Measurements from ENCODE around the gene ZC3H10. TPM values are rescaled to one million over a fixed set of nuclear protein-coding genes. Genes with fewer than 3 reads are reported as not detected.
A peak's percentile ranks its signal among the peaks of the same experiment; 100 is the strongest.

The ZC3H10 gene
- total and polyA plus RNA-seq, 5 donors from 2014 or later, result 1.7 to 11.0 (median 3.0) TPM

- Histone ChIP-seq H3K4me3 (ENCODE audit: low read depth, low read length) (no peak overlapping the region), H3K27me3 (ENCODE audit: control insufficient read depth, insufficient read depth, low read length) (no peaks in the 10 kb centered on the region), H3K4me1 (ENCODE audit: control insufficient read depth, insufficient read depth, low read length, poor library complexity, severe bottlenecking) (peaks cover 14% of the 10 kb centered on the region), H3K36me3 (ENCODE audit: control insufficient read depth, insufficient read depth, low read length) (peaks cover 51% of the 10 kb centered on the region), H3K9me3 (ENCODE audit: control insufficient read depth in 2 of 2, low read length in 2 of 2) (no peaks in the 10 kb centered on the region), H3K27ac (ENCODE audit: insufficient read depth, low read length, poor library complexity, severe bottlenecking) (no peak overlapping the region)
- Mint-ChIP-seq H3K27me3 (no peaks in the 10 kb centered on the region), H3K36me3 (peaks cover 35% of the 10 kb centered on the region), H3K4me1 (peaks cover 3 to 33% (median 23%) of the 10 kb centered on the region in 4 donors), H3K4me3 (no peak overlapping the region), H3K9me3 (no peaks in the 10 kb centered on the region), H3K27ac (peak overlapping the region in 1 of 3 donors; percentile 56)
- ATAC-seq (ENCODE audit: low read depth in 2 of 2) (no peak), DNase-seq (no peak)
Observed at GRCh38 chr12:56145217-56145616, 27.2 kb downstream of the ZC3H10 start.

- Mint-ChIP-seq H3K27ac (peak overlapping the region in 1 of 3 donors; percentile 26), H3K4me3 (peak overlapping the region in 2 of 4 donors; percentile 49 to 90), H3K9me3 (no peaks in the 10 kb centered on the region), H3K27me3 (no peaks in the 10 kb centered on the region), H3K36me3 (peaks cover 26% of the 10 kb centered on the region), H3K4me1 (peaks cover 9 to 38% (median 29%) of the 10 kb centered on the region in 4 donors)
- Histone ChIP-seq H3K36me3 (ENCODE audit: control insufficient read depth, insufficient read depth, low read length) (peaks cover 37% of the 10 kb centered on the region), H3K4me3 (ENCODE audit: low read depth, low read length) (no peak overlapping the region), H3K27me3 (ENCODE audit: control insufficient read depth, insufficient read depth, low read length) (no peaks in the 10 kb centered on the region), H3K27ac (ENCODE audit: insufficient read depth, low read length, poor library complexity, severe bottlenecking) (peak overlapping the region; percentile 35), H3K9me3 (ENCODE audit: control insufficient read depth in 2 of 2, low read length in 2 of 2) (no peaks in the 10 kb centered on the region), H3K4me1 (ENCODE audit: control insufficient read depth, insufficient read depth, low read length, poor library complexity, severe bottlenecking) (peaks cover 27% of the 10 kb centered on the region)
- DNase-seq, result no peak
- no peak for ATAC-seq (ENCODE audit: low read depth in 2 of 2)
Observed at GRCh38 chr12:56146492-56147460, 28.7 kb downstream of the ZC3H10 start.

GRCh38 chr12:56150563-56150962 lies 32.5 kb downstream of the ZC3H10 start:
- DNase-seq, result no peak
- peak overlapping the region; percentile 84 to 95 (median 93) for H3K4me3 Mint-ChIP-seq
- H3K27me3 Mint-ChIP-seq, result peaks cover 4% of the 10 kb centered on the region
- Histone ChIP-seq H3K9me3 (ENCODE audit: control insufficient read depth in 2 of 2, low read length in 2 of 2) (no peaks in the 10 kb centered on the region), H3K27me3 (ENCODE audit: control insufficient read depth, insufficient read depth, low read length) (no peaks in the 10 kb centered on the region), H3K27ac (ENCODE audit: insufficient read depth, low read length, poor library complexity, severe bottlenecking) (peak overlapping the region; percentile 96), H3K4me1 (ENCODE audit: control insufficient read depth, insufficient read depth, low read length, poor library complexity, severe bottlenecking) (peaks cover 25% of the 10 kb centered on the region), H3K4me3 (ENCODE audit: low read depth, low read length) (no peak overlapping the region), H3K36me3 (ENCODE audit: control insufficient read depth, insufficient read depth, low read length) (no peaks in the 10 kb centered on the region)
- ATAC-seq (ENCODE audit: low read depth in 2 of 2), result no peak
- H3K27ac Mint-ChIP-seq, result peak overlapping the region; percentile 65 to 97 (median 93)
- H3K36me3 Mint-ChIP-seq, result no peaks in the 10 kb centered on the region
- H3K9me3 Mint-ChIP-seq, result no peaks in the 10 kb centered on the region
- H3K4me1 Mint-ChIP-seq, result peaks cover 14 to 41% (median 21%) of the 10 kb centered on the region in 4 donors

- Histone ChIP-seq H3K4me1 (ENCODE audit: control insufficient read depth, insufficient read depth, low read length, poor library complexity, severe bottlenecking) (peaks cover 25% of the 10 kb centered on the region), H3K27ac (ENCODE audit: insufficient read depth, low read length, poor library complexity, severe bottlenecking) (peak overlapping the region; percentile 96), H3K27me3 (ENCODE audit: control insufficient read depth, insufficient read depth, low read length) (no peaks in the 10 kb centered on the region), H3K36me3 (ENCODE audit: control insufficient read depth, insufficient read depth, low read length) (no peaks in the 10 kb centered on the region), H3K4me3 (ENCODE audit: low read depth, low read length) (peak overlapping the region; percentile 83), H3K9me3 (ENCODE audit: control insufficient read depth in 2 of 2, low read length in 2 of 2) (no peaks in the 10 kb centered on the region)
- Mint-ChIP-seq H3K9me3 (no peaks in the 10 kb centered on the region), H3K4me1 (peaks cover 12 to 45% (median 19%) of the 10 kb centered on the region in 4 donors), H3K27ac (peak overlapping the region; percentile 97 to 100 (median 99)), H3K36me3 (no peaks in the 10 kb centered on the region), H3K4me3 (peak overlapping the region; percentile 93 to 96 (median 94)), H3K27me3 (peaks cover 4% of the 10 kb centered on the region)
- DNase-seq (peak; percentile 49 to 86 (median 73)), ATAC-seq (ENCODE audit: low read depth in 2 of 2) (peak; percentile 64 to 69)
Observed at GRCh38 chr12:56151672-56152131, 33.6 kb downstream of the ZC3H10 start.

GRCh38 chr12:56152132-56152755 lies 34.2 kb downstream of the ZC3H10 start, which contains the start of gene MYL6B:
TSS of gene MYL6B (plus strand) at chr12:56152587. CDS start at chr12:56153919, 1,332 bp downstream.
- H3K4me1 ChIP-seq (ENCODE audit: control insufficient read depth, insufficient read depth, low read length, poor library complexity, severe bottlenecking), result peaks cover 30% of the 10 kb centered on the region
- H3K9me3 ChIP-seq (ENCODE audit: control insufficient read depth in 2 of 2, low read length in 2 of 2), result no peaks in the 10 kb centered on the region
- Mint-ChIP-seq H3K4me3 (peak within 1 kb of the TSS; percentile 93 to 96 (median 94)), H3K4me1 (peaks cover 11 to 46% (median 19%) of the 10 kb centered on the region in 4 donors), H3K9me3 (no peaks in the 10 kb centered on the region), H3K27me3 (peaks cover 4% of the 10 kb centered on the region), H3K36me3 (no peaks in the 10 kb centered on the region), H3K27ac (peak within 1 kb of the TSS; percentile 97 to 100 (median 99))
- H3K27me3 ChIP-seq (ENCODE audit: control insufficient read depth, insufficient read depth, low read length), result no peaks in the 10 kb centered on the region
- H3K27ac ChIP-seq (ENCODE audit: insufficient read depth, low read length, poor library complexity, severe bottlenecking), result peak within 1 kb of the TSS; percentile 96
- H3K4me3 ChIP-seq (ENCODE audit: low read depth, low read length), result peak within 1 kb of the TSS; percentile 83
- H3K36me3 ChIP-seq (ENCODE audit: control insufficient read depth, insufficient read depth, low read length), result no peaks in the 10 kb centered on the region
- ATAC-seq (ENCODE audit: low read depth in 2 of 2) (peak; percentile 94), DNase-seq (peak; percentile 89 to 97 (median 90))

GRCh38 chr12:56152756-56153677 lies 35.0 kb downstream of the ZC3H10 start:
- H3K27ac Mint-ChIP-seq, result peak overlapping the region; percentile 56 to 97 (median 62)
- peak overlapping the region; percentile 96 for H3K27ac ChIP-seq (ENCODE audit: insufficient read depth, low read length, poor library complexity, severe bottlenecking)
- peak overlapping the region; percentile 93 to 96 (median 94) for H3K4me3 Mint-ChIP-seq
- no peaks in the 10 kb centered on the region for H3K36me3 Mint-ChIP-seq
- H3K9me3 ChIP-seq (ENCODE audit: control insufficient read depth in 2 of 2, low read length in 2 of 2), result no peaks in the 10 kb centered on the region
- no peaks in the 10 kb centered on the region for H3K36me3 ChIP-seq (ENCODE audit: control insufficient read depth, insufficient read depth, low read length)
- H3K4me1 Mint-ChIP-seq, result peaks cover 13 to 52% (median 22%) of the 10 kb centered on the region in 4 donors
- ATAC-seq (ENCODE audit: low read depth in 2 of 2), result no peak
- peaks cover 36% of the 10 kb centered on the region for H3K4me1 ChIP-seq (ENCODE audit: control insufficient read depth, insufficient read depth, low read length, poor library complexity, severe bottlenecking)
- peaks cover 4% of the 10 kb centered on the region for H3K27me3 Mint-ChIP-seq
- H3K4me3 ChIP-seq (ENCODE audit: low read depth, low read length), result peak overlapping the region; percentile 46
- H3K9me3 Mint-ChIP-seq, result no peaks in the 10 kb centered on the region
- DNase-seq, result no peak
- H3K27me3 ChIP-seq (ENCODE audit: control insufficient read depth, insufficient read depth, low read length), result no peaks in the 10 kb centered on the region

- H3K36me3 Mint-ChIP-seq, result no peaks in the 10 kb centered on the region
- peaks cover 13 to 55% (median 24%) of the 10 kb centered on the region in 4 donors for H3K4me1 Mint-ChIP-seq
- peak overlapping the region; percentile 82 to 95 (median 93) for H3K4me3 Mint-ChIP-seq
- DNase-seq, result no peak
- Histone ChIP-seq H3K27me3 (ENCODE audit: control insufficient read depth, insufficient read depth, low read length) (no peaks in the 10 kb centered on the region), H3K9me3 (ENCODE audit: control insufficient read depth in 2 of 2, low read length in 2 of 2) (no peaks in the 10 kb centered on the region), H3K36me3 (ENCODE audit: control insufficient read depth, insufficient read depth, low read length) (no peaks in the 10 kb centered on the region), H3K4me1 (ENCODE audit: control insufficient read depth, insufficient read depth, low read length, poor library complexity, severe bottlenecking) (peaks cover 37% of the 10 kb centered on the region), H3K4me3 (ENCODE audit: low read depth, low read length) (no peak overlapping the region), H3K27ac (ENCODE audit: insufficient read depth, low read length, poor library complexity, severe bottlenecking) (no peak overlapping the region)
- no peaks in the 10 kb centered on the region for H3K9me3 Mint-ChIP-seq
- no peak for ATAC-seq (ENCODE audit: low read depth in 2 of 2)
- no peak overlapping the region for H3K27ac Mint-ChIP-seq
- peaks cover 4% of the 10 kb centered on the region for H3K27me3 Mint-ChIP-seq
Observed at GRCh38 chr12:56153678-56154065, 35.6 kb downstream of the ZC3H10 start.
